ENCODE results near the gene NUP85. TPM values are rescaled to one million over a fixed set of nuclear protein-coding genes. Genes with fewer than 3 reads are reported as not detected.
"Not testable (repeated sequence)": the region's sequence is repeated elsewhere in the genome, so short reads cannot be mapped to it uniquely, and the experiment has no call there.

Gene NUP85
- total RNA-seq, 5 donors from 2014 or later (not counting 1 experiment from before 2014, with no cell fraction given) = 56.2 to 128 (median 106) TPM

DNA sequence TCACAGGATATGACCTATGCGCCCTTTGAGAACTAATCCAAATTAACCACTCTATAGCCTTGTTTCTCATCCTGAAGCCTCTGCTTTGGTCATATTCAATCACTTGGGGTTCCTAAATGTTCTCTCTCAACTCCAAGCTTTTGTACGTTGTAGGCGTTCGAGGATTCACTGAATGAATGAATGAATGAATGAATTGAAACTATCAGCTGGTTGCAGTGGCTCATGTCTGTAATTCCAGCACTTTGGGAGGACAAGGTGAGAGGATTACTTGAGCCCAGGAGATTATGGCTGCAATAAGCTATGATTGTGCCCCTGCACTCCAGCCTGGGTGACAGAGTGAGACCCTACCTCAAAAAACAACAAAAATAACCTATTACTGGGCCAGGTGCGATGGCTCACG lies 16.9 kb upstream of the NUP85 start:
- Histone ChIP-seq H3K9me3 (no peaks in the 10 kb centered on the region), H3K4me1 (ENCODE audit: control insufficient read depth in 1 of 2, extremely low read depth in 1 of 2, insufficient read depth in 2 of 2, low read length in 2 of 2) (peaks cover 2 to 8% of the 10 kb centered on the region in 2 experiments), H3K27me3 (replicated peaks in 1 of 2; ENCODE audit: control insufficient read depth in 2 of 2, extremely low read depth in 1 of 2, insufficient read depth in 2 of 2, low read length in 1 of 2) (no peaks in the 10 kb centered on the region), H3K27ac (ENCODE audit: low read length) (no peak overlapping the region), H3K4me3 (ENCODE audit: control insufficient read depth in 1 of 2, extremely low read depth in 1 of 2, low read length in 1 of 2) (no peak overlapping the region), H3K36me3 (ENCODE audit: control insufficient read depth in 2 of 2, extremely low read depth in 1 of 2, insufficient read depth in 1 of 2, low read length in 1 of 2) (no peaks in the 10 kb centered on the region)
- Mint-ChIP-seq H3K27ac (no peak overlapping the region), H3K36me3 (no peaks in the 10 kb centered on the region), H3K4me1 (peaks cover 12 to 16% (median 14%) of the 10 kb centered on the region in 3 donors), H3K27me3 (no peaks in the 10 kb centered on the region), H3K9me3 (no peaks in the 10 kb centered on the region), H3K4me3 (no peak overlapping the region)
- 100% methylated on average over 2 of the region's 6 CpGs for WGBS (ENCODE audit: insufficient coverage)
- POLR2A ChIA-PET = interaction anchor here in 1 of 2 donors (0.6 kb wide), 1 partner anchor 957 kb away, joined by 3 read pairs; no protein-coding TSS in a partner anchor
- CTCF ChIA-PET = interaction anchor here in 1 of 2 donors (0.6 to 1.1 kb wide), 3 partner anchors 11 to 270 kb away, joined by 3 to 5 read pairs (median 4); no protein-coding TSS in a partner anchor
- ATAC-seq (replicated peaks in 1 of 4) (no peak), DNase-seq (no peak)

DNA sequence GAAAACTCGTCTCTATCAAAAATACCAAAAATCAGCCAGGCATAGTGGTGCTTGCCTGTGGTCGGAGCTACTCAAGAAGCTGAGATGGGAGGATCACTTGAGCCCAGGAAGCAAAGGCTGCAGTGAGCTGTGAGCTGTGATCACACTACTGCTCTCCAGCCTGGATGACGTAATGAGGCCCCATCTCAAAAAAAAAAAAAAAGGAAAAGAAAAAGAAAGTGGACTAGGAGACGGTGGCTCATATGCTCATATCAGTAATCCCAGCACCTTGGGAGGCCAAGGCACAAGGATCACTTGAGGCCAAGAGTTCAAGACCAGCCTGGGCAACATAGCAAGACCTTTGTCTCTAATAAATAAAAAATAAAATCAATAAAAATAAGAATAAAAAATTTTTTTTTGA lies 13.9 kb upstream of the NUP85 start:
- POLR2A ChIA-PET = no interaction called here
- peaks cover 0 to 5% (median 4%) of the 10 kb centered on the region in 3 donors for H3K4me1 Mint-ChIP-seq
- CTCF ChIA-PET = no interaction called here
- peaks cover 0 to 3% of the 10 kb centered on the region in 2 experiments for H3K4me1 ChIP-seq (ENCODE audit: control insufficient read depth in 1 of 2, extremely low read depth in 1 of 2, insufficient read depth in 2 of 2, low read length in 2 of 2)
- ATAC-seq (replicated peaks in 1 of 4) (no peak), DNase-seq (no peak)
- H3K27ac ChIP-seq (ENCODE audit: low read length) = no peak overlapping the region
- no peak overlapping the region for H3K27ac Mint-ChIP-seq
- H3K36me3 Mint-ChIP-seq = no peaks in the 10 kb centered on the region
- no peak overlapping the region for H3K4me3 ChIP-seq (ENCODE audit: control insufficient read depth in 1 of 2, extremely low read depth in 1 of 2, low read length in 1 of 2)
- no peaks in the 10 kb centered on the region for H3K9me3 Mint-ChIP-seq
- H3K27me3 Mint-ChIP-seq = no peaks in the 10 kb centered on the region
- no peaks in the 10 kb centered on the region for H3K27me3 ChIP-seq (replicated peaks in 1 of 2; ENCODE audit: control insufficient read depth in 2 of 2, extremely low read depth in 1 of 2, insufficient read depth in 2 of 2, low read length in 1 of 2)
- H3K4me3 Mint-ChIP-seq = no peak overlapping the region
- H3K9me3 ChIP-seq = no peaks in the 10 kb centered on the region
- no peaks in the 10 kb centered on the region for H3K36me3 ChIP-seq (ENCODE audit: control insufficient read depth in 2 of 2, extremely low read depth in 1 of 2, insufficient read depth in 1 of 2, low read length in 1 of 2)
- WGBS (ENCODE audit: insufficient coverage) = no CpG with 5 or more reads among the region's 4 CpGs

DNA sequence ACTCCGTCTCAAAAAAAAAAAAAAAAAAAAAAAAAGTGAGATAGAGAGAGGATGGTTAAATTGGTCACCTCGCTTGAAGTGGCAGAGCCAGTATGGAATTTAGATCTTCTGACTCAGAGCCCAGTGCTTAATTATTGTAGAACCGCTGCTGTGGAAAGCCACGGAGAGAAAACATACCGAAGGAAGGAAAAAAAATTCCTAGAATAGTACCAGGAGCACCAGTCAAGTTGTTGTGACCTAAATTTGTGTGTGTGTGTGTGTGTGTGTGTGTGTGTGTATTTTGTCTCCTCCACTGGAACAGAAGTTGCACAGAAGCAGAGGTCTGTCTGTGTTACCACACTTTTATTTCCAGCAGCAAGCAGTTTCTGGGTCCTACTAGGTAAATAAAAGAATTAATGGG lies 10.6 kb upstream of the NUP85 start:
- Mint-ChIP-seq H3K4me3 (no peak overlapping the region), H3K27ac (no peak overlapping the region), H3K9me3 (no peaks in the 10 kb centered on the region), H3K36me3 (no peaks in the 10 kb centered on the region), H3K27me3 (no peaks in the 10 kb centered on the region), H3K4me1 (no peaks in the 10 kb centered on the region)
- Histone ChIP-seq H3K27me3 (replicated peaks in 1 of 2; ENCODE audit: control insufficient read depth in 2 of 2, extremely low read depth in 1 of 2, insufficient read depth in 2 of 2, low read length in 1 of 2) (no peaks in the 10 kb centered on the region), H3K27ac (ENCODE audit: low read length) (no peak overlapping the region), H3K4me3 (ENCODE audit: control insufficient read depth in 1 of 2, extremely low read depth in 1 of 2, low read length in 1 of 2) (no peak overlapping the region), H3K36me3 (ENCODE audit: control insufficient read depth in 2 of 2, extremely low read depth in 1 of 2, insufficient read depth in 1 of 2, low read length in 1 of 2) (no peaks in the 10 kb centered on the region), H3K9me3 (no peaks in the 10 kb centered on the region), H3K4me1 (ENCODE audit: control insufficient read depth in 1 of 2, extremely low read depth in 1 of 2, insufficient read depth in 2 of 2, low read length in 2 of 2) (no peaks in the 10 kb centered on the region)
- ATAC-seq (replicated peaks in 1 of 4) (no peak), DNase-seq (no peak)
- CTCF ChIA-PET = no interaction called here
- POLR2A ChIA-PET = no interaction called here
- WGBS (ENCODE audit: insufficient coverage) = 100% methylated on average over 1 of the region's 5 CpGs

DNA sequence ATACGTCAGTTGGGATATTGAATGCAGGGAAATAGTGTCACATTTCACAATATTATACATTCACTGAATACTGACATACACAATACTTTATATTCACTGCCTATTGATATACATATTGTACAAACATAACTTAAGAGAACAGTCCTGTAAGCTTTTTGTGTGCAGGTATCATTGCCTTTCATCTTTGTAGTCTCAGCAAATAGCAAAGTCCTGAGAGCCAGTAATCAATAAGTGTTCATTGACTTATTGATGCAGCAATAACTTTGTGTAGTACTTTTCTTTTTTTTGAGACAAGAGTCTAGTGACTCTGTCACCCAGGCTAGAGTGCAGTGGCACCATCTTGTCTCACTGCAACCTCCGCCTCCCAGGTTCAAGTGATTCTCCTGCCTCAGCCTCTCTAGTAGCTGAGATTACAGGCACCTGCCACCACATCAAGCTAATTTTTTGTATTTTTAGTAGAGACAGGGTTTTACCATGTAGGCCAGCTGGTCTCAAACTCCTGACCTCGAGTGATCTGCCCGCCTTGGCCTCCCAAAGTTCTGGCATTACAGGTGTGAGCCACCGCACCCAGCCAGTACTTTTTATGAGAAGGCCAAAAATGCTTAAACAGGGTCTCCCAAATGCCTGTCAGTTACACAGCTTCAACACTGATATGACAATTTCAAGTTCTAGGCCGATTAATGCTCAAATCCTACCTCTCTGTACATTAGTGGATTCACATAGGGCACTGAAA lies 5.4 kb upstream of the NUP85 start:
- WGBS (ENCODE audit: insufficient coverage) = 95% methylated on average over 3 of the region's 6 CpGs
- peaks cover 0 to 7% of the 10 kb centered on the region in 2 experiments for H3K4me1 ChIP-seq (ENCODE audit: control insufficient read depth in 1 of 2, extremely low read depth in 1 of 2, insufficient read depth in 2 of 2, low read length in 2 of 2)
- H3K36me3 Mint-ChIP-seq = no peaks in the 10 kb centered on the region
- H3K27me3 Mint-ChIP-seq = no peaks in the 10 kb centered on the region
- H3K9me3 Mint-ChIP-seq = no peaks in the 10 kb centered on the region
- no peak overlapping the region for H3K4me3 ChIP-seq (ENCODE audit: control insufficient read depth in 1 of 2, extremely low read depth in 1 of 2, low read length in 1 of 2)
- POLR2A ChIA-PET = interaction anchor here in 1 of 2 donors (1.0 to 1.1 kb wide), 2 partner anchors 28 to 60 kb away, joined by 3 to 4 read pairs; no protein-coding TSS in a partner anchor
- H3K36me3 ChIP-seq (ENCODE audit: control insufficient read depth in 2 of 2, extremely low read depth in 1 of 2, insufficient read depth in 1 of 2, low read length in 1 of 2) = no peaks in the 10 kb centered on the region
- no peak for DNase-seq
- no peak for ATAC-seq (replicated peaks in 1 of 4)
- peak overlapping the region in 1 of 2 donors; percentile 39 for H3K27ac Mint-ChIP-seq
- no peaks in the 10 kb centered on the region for H3K27me3 ChIP-seq (replicated peaks in 1 of 2; ENCODE audit: control insufficient read depth in 2 of 2, extremely low read depth in 1 of 2, insufficient read depth in 2 of 2, low read length in 1 of 2)
- no peak overlapping the region for H3K27ac ChIP-seq (ENCODE audit: low read length)
- CTCF ChIA-PET = interaction anchor here (0.6 to 4.0 kb wide), 8 partner anchors 25 to 311 kb away, joined by 3 to 73 read pairs (median 4); partner anchors contain the start of gene ARMC7 (in 1 of the 2)
- no peaks in the 10 kb centered on the region for H3K9me3 ChIP-seq
- peaks cover 8 to 15% (median 9%) of the 10 kb centered on the region in 3 donors for H3K4me1 Mint-ChIP-seq
- no peak overlapping the region for H3K4me3 Mint-ChIP-seq

DNA sequence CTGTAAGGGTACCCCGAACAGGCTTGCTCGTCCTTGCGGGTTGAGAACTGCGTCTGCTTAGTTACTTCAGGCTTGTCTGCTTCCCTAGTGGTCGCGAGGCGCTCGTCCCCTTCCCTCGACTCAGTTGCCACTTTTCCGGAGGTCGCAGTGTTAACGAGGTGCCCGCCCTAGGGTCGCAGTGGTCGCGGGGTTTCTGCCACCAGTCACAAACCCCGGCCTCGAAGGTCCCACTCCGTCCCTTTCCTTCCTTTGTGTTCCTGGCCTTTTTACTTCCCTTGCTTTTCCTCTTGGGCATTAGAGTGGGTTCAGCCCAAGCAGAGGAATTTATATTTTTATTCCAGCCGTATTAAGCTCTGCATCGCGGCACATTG lies 299 bp downstream of the NUP85 start:
- no peaks in the 10 kb centered on the region for H3K27me3 Mint-ChIP-seq
- H3K36me3 ChIP-seq (ENCODE audit: control insufficient read depth in 2 of 2, extremely low read depth in 1 of 2, insufficient read depth in 1 of 2, low read length in 1 of 2) = peaks cover 0 to 15% of the 10 kb centered on the region in 2 donors
- peak overlapping the region; percentile 95 to 99 for H3K4me3 ChIP-seq (ENCODE audit: control insufficient read depth in 1 of 2, extremely low read depth in 1 of 2, low read length in 1 of 2)
- no peaks in the 10 kb centered on the region for H3K9me3 ChIP-seq
- ChIA-PET POLR2A (no interaction called here), CTCF (interaction anchor here in 1 of 2 donors (0.6 to 2.2 kb wide), 3 partner anchors 34 to 200 kb away, joined by 4 to 10 read pairs (median 5); partner anchors contain the start of gene GRB2)
- peak overlapping the region; percentile 93 to 95 (median 94) for H3K4me3 Mint-ChIP-seq
- H3K4me1 Mint-ChIP-seq = peaks cover 23 to 37% (median 32%) of the 10 kb centered on the region in 3 donors
- WGBS (ENCODE audit: insufficient coverage) = under 1% methylated on average over 22 of the region's 22 CpGs
- ATAC-seq (replicated peaks in 1 of 4) (peak in 1 of 4 experiments; percentile 8), DNase-seq (no peak)
- peak overlapping the region; percentile 99 to 100 for H3K27ac Mint-ChIP-seq
- H3K36me3 Mint-ChIP-seq = peaks cover 9% of the 10 kb centered on the region
- H3K27me3 ChIP-seq (replicated peaks in 1 of 2; ENCODE audit: control insufficient read depth in 2 of 2, extremely low read depth in 1 of 2, insufficient read depth in 2 of 2, low read length in 1 of 2) = no peaks in the 10 kb centered on the region
- peaks cover 8 to 25% of the 10 kb centered on the region in 2 experiments for H3K4me1 ChIP-seq (ENCODE audit: control insufficient read depth in 1 of 2, extremely low read depth in 1 of 2, insufficient read depth in 2 of 2, low read length in 2 of 2)
- peak overlapping the region; percentile 91 for H3K27ac ChIP-seq (ENCODE audit: low read length)
- no peaks in the 10 kb centered on the region for H3K9me3 Mint-ChIP-seq

DNA sequence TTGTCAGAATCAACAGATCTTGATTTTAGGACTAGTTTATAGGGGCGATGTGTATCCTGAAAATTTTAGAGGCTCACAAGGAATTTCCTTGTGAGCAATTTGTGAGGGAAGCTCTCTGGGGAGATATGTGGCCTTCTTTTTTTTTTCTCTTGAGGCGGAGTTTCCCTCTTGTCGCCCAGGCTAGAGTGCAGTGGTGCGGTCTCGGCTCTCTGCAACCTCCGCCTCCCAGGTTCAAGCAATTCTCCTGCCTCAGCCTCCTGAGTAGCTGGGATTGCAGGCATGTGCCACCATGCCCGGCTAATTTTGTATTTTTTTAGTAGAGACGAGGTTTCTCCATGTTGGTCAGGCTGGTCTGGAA lies 1.6 kb downstream of the NUP85 start:
- ATAC-seq (replicated peaks in 1 of 4); H3K9me3 ChIP-seq; POLR2A ChIA-PET; H3K9me3 Mint-ChIP-seq; DNase-seq; H3K27me3 ChIP-seq (replicated peaks in 1 of 2; ENCODE audit: control insufficient read depth in 2 of 2, extremely low read depth in 1 of 2, insufficient read depth in 2 of 2, low read length in 1 of 2); H3K27me3 Mint-ChIP-seq; H3K4me3 ChIP-seq (ENCODE audit: control insufficient read depth in 1 of 2, extremely low read depth in 1 of 2, low read length in 1 of 2); H3K27ac ChIP-seq (ENCODE audit: low read length): not testable (repeated sequence)
- peaks cover 14% of the 10 kb centered on the region for H3K36me3 Mint-ChIP-seq
- H3K27ac Mint-ChIP-seq = peak overlapping the region in 1 of 2 donors; percentile 44
- H3K4me3 Mint-ChIP-seq = peak overlapping the region; percentile 93 to 95 (median 94)
- WGBS (ENCODE audit: insufficient coverage) = 74% methylated on average over 3 of the region's 8 CpGs
- CTCF ChIA-PET = interaction anchor here in 1 of 2 donors (1.1 kb wide), 1 partner anchor 20 kb away, joined by 4 read pairs; no protein-coding TSS in a partner anchor
- Histone ChIP-seq H3K4me1 (ENCODE audit: control insufficient read depth in 1 of 2, extremely low read depth in 1 of 2, insufficient read depth in 2 of 2, low read length in 2 of 2) (peaks cover 8 to 25% of the 10 kb centered on the region in 2 experiments), H3K36me3 (ENCODE audit: control insufficient read depth in 2 of 2, extremely low read depth in 1 of 2, insufficient read depth in 1 of 2, low read length in 1 of 2) (peaks cover 0 to 24% of the 10 kb centered on the region in 2 donors)
- H3K4me1 Mint-ChIP-seq = peaks cover 19 to 33% (median 26%) of the 10 kb centered on the region in 3 donors

Measured in T-cell (primary cell).